H1 (cell line): ENCODE measurements around the gene TLL1. TPM values are rescaled to one million over a fixed set of nuclear protein-coding genes. Genes with fewer than 3 reads are reported as not detected.

Experiments
- CTCF ChIA-PET: fragments of 300-600 bp; sonication (Branson Sonifier 250); formaldehyde crosslinking; loops from one replicate; lab custom pipeline; 2021; ENCODE audit not compliant: partially characterized antibody; lab: Charles Lee
- POLR2A ChIA-PET: fragments of 300-600 bp; sonication (Branson Sonifier 250); formaldehyde crosslinking; loops from one replicate; lab custom pipeline; 2021; ENCODE audit warnings: inconsistent platforms; ENCODE audit not compliant: partially characterized antibody; lab: Charles Lee
- DNase-seq, 2 experiments: peaks; one replicate each; pipeline versions ENCODE4 v3.0.0 to v3.0.0-alpha.2; 2010 to 2022; ENCODE audit warnings: low spot score in 2 of 2, low read depth in 1 of 2, mixed read lengths in 1 of 2
- FAIRE-seq: peaks from 2 replicates; lab custom pipeline; 2011; peaks lifted over from hg19 to GRCh38; lab: Jason Lieb, UNC
- H2AFZ ChIP-seq: 2 replicates; pipeline ENCODE4 v1.8.1; 2012; ENCODE audit warnings: low read length, inconsistent platforms
- H2AK5ac ChIP-seq: 2 replicates; pipeline ENCODE4 v1.6.1; 2013; ENCODE audit warnings: low read depth, low read length
- H2BK120ac ChIP-seq: replicated peaks from 2 replicates; pipeline ENCODE3; 2013; ENCODE audit warnings: low read depth, low read length, inconsistent platforms
- H2BK12ac ChIP-seq: 2 replicates; pipeline ENCODE4 v1.6.1; 2013; ENCODE audit warnings: low read depth, low read length
- H2BK15ac ChIP-seq: 2 replicates; pipeline ENCODE4 v1.6.1; 2013; ENCODE audit warnings: low read length
- H2BK20ac ChIP-seq: 2 replicates; pipeline ENCODE4 v1.6.1; 2013; ENCODE audit warnings: low read length
- H2BK5ac ChIP-seq: 2 replicates; pipeline ENCODE4 v1.6.1; 2013; ENCODE audit warnings: low read depth, low read length
- H3K14ac ChIP-seq: 2 replicates; pipeline ENCODE4 v1.6.1; 2013; ENCODE audit warnings: inconsistent platforms; ENCODE audit not compliant: insufficient read length
- H3K18ac ChIP-seq: 2 replicates; pipeline ENCODE4 v1.6.1; 2013; ENCODE audit warnings: low read length; ENCODE audit errors: extremely low read depth
- H3K23ac ChIP-seq: 2 replicates; pipeline ENCODE4 v1.6.1; 2013; ENCODE audit warnings: inconsistent platforms; ENCODE audit not compliant: insufficient read length
- H3K23me2 ChIP-seq: 2 replicates; pipeline ENCODE4 v1.6.1; 2013; ENCODE audit warnings: low read depth, low read length
- H3K27ac ChIP-seq: 2 replicates; pipeline ENCODE4 v1.6.1; 2011; ENCODE audit warnings: low read depth, low read length, inconsistent platforms
- H3K27me3 ChIP-seq, 4 experiments: replicated peaks in 1 of 4; 1 replicate in 1 of 4; 2 replicates in 3 of 4; pipeline versions ENCODE4 v1.6.1 to v1.8.1; 2011 to 2013; ENCODE audit warnings: low read length in 3 of 4, mild to moderate bottlenecking in 3 of 4, inconsistent platforms in 2 of 4, mixed read lengths in 2 of 4, moderate library complexity in 1 of 4; ENCODE audit not compliant: control insufficient read depth in 3 of 4, insufficient read depth in 3 of 4; ENCODE audit errors: extremely low read depth in 1 of 4
- H3K36me3 ChIP-seq, 4 experiments: 2 replicates each; pipeline versions ENCODE4 v1.6.1 to v1.8.1; 2011 to 2013; ENCODE audit warnings: mild to moderate bottlenecking in 4 of 4, low read length in 3 of 4, moderate library complexity in 2 of 4, control low read depth in 1 of 4, inconsistent platforms in 1 of 4; ENCODE audit not compliant: insufficient read depth in 4 of 4, control insufficient read depth in 2 of 4
- H3K4ac ChIP-seq: replicated peaks from 2 replicates; pipeline ENCODE3; 2013; ENCODE audit warnings: low read length, low read depth, mixed read lengths, inconsistent platforms; ENCODE audit not compliant: insufficient read length
- H3K4me1 ChIP-seq, 4 experiments: replicated peaks in 1 of 4; 1 replicate in 1 of 4; 2 replicates in 3 of 4; pipeline versions ENCODE4 v1.6.1 to v1.8.1; 2011 to 2013; ENCODE audit warnings: low read length in 3 of 4, inconsistent platforms in 2 of 4, mixed read lengths in 1 of 4; ENCODE audit not compliant: insufficient read depth in 4 of 4, control insufficient read depth in 3 of 4
- H3K4me2 ChIP-seq, 2 experiments: 2 replicates each; pipeline versions ENCODE4 v1.6.1 to v1.8.1; 2011 to 2013; ENCODE audit warnings: low read depth in 2 of 2, low read length in 2 of 2, control low read depth in 1 of 2, inconsistent platforms in 1 of 2, mild to moderate bottlenecking in 1 of 2; ENCODE audit not compliant: insufficient read depth in 1 of 2
- H3K4me3 ChIP-seq, 4 experiments: fragments of 200-600, 300-600 bp in 1 of 4; sonication (generic), shearing (Covaris generic), sonication (Bioruptor Twin) in 1 of 4; 2 replicates each; pipeline versions ENCODE4 v1.5.1 to v1.8.1; 2011 to 2016; ENCODE audit warnings: low read length in 4 of 4, low read depth in 3 of 4, control low read depth in 2 of 4, inconsistent platforms in 2 of 4, mild to moderate bottlenecking in 2 of 4, mixed read lengths in 1 of 4, moderate library complexity in 1 of 4; ENCODE audit not compliant: insufficient read depth in 2 of 4; ENCODE audit errors: extremely low read depth in 1 of 4
- H3K56ac ChIP-seq: replicated peaks from 2 replicates; pipeline ENCODE3; 2013; ENCODE audit warnings: low read depth, mild to moderate bottlenecking, mixed read lengths, low read length, inconsistent platforms; ENCODE audit not compliant: insufficient read length
- H3K79me1 ChIP-seq: 2 replicates; pipeline ENCODE4 v1.6.1; 2013; ENCODE audit warnings: low read depth, low read length, control low read depth
- H3K79me2 ChIP-seq, 2 experiments: 2 replicates each; pipeline versions ENCODE4 v1.6.1 to v1.8.1; 2012 to 2013; ENCODE audit warnings: low read length in 2 of 2, mild to moderate bottlenecking in 2 of 2, inconsistent platforms in 1 of 2; ENCODE audit not compliant: insufficient read depth in 2 of 2, control insufficient read depth in 1 of 2
- H3K9ac ChIP-seq, 4 experiments: replicated peaks in 1 of 4; 1 replicate in 1 of 4; 2 replicates in 3 of 4; pipeline versions ENCODE4 v1.6.1 to v1.8.1; 2011 to 2013; ENCODE audit warnings: low read depth in 3 of 4, low read length in 3 of 4, control low read depth in 2 of 4, mild to moderate bottlenecking in 2 of 4, moderate library complexity in 2 of 4, inconsistent platforms in 1 of 4; ENCODE audit errors: extremely low read depth in 1 of 4
- H3K9me3 ChIP-seq, 2 experiments: 2 replicates each; pipeline versions ENCODE4 v1.6.1 to v1.8.1; 2012 to 2013; ENCODE audit warnings: mild to moderate bottlenecking in 2 of 2, moderate library complexity in 2 of 2, control low read depth in 1 of 2, inconsistent platforms in 1 of 2, low read depth in 1 of 2, low read length in 1 of 2, mixed read lengths in 1 of 2; ENCODE audit not compliant: insufficient read depth in 2 of 2
- H4K20me1 ChIP-seq, 2 experiments: replicated peaks in 1 of 2; 2 replicates each; pipeline versions ENCODE3 to v1.8.1; 2011 to 2013; ENCODE audit warnings: inconsistent platforms in 2 of 2, low read length in 2 of 2, mild to moderate bottlenecking in 1 of 2; ENCODE audit not compliant: insufficient read depth in 2 of 2, control insufficient read depth in 1 of 2
- H4K5ac ChIP-seq: 2 replicates; pipeline ENCODE4 v1.6.1; 2013; ENCODE audit warnings: low read length, low read depth, mixed read lengths, inconsistent platforms; ENCODE audit not compliant: insufficient read length
- H4K8ac ChIP-seq: 2 replicates; pipeline ENCODE4 v1.8.0; 2013; ENCODE audit warnings: mild to moderate bottlenecking, moderate library complexity, low read length, inconsistent platforms; ENCODE audit not compliant: insufficient read depth; ENCODE audit errors: extremely low read depth
- H4K91ac ChIP-seq: replicated peaks from 2 replicates; pipeline ENCODE3; 2013; ENCODE audit warnings: low read length, mixed read lengths, inconsistent platforms; ENCODE audit not compliant: insufficient read length
- ASH2L ChIP-seq: fragments of 200-600, 300-600 bp; sonication (generic); IDR thresholded peaks from one replicate; pipeline ENCODE4 v1.7.1; 2017; ENCODE audit warnings: low read length
- BRCA1 ChIP-seq: IDR thresholded peaks from 2 replicates; pipeline ENCODE4 v1.6.1; 2012; ENCODE audit warnings: low read depth, low read length, improper control_type of control experiment
- CBX5 ChIP-seq: fragments of 300-800, 300-1000 bp; sonication (generic); IDR thresholded peaks from 2 replicates; pipeline ENCODE4 v1.7.1; 2016; ENCODE audit warnings: antibody characterized with exemption, low read length, low read depth
- CHD2 ChIP-seq: IDR thresholded peaks from 2 replicates; pipeline ENCODE4 v1.6.1; 2012; ENCODE audit warnings: low read length, improper control_type of control experiment
- CREB1 ChIP-seq: IDR thresholded peaks from 2 replicates; pipeline ENCODE4 v1.6.1; 2012; ENCODE audit warnings: inconsistent platforms
- EGR1 ChIP-seq: IDR thresholded peaks from 2 replicates; pipeline ENCODE4 v1.6.1; 2011; ENCODE audit warnings: low read depth, low read length, borderline replicate concordance
- EP300 ChIP-seq, 2 experiments: IDR thresholded peaks; 1 replicate in 1 of 2; 2 replicates in 1 of 2; pipeline ENCODE4 v1.6.1; 2011 to 2012; ENCODE audit warnings: low read depth in 2 of 2, low read length in 2 of 2, mild to moderate bottlenecking in 2 of 2, borderline replicate concordance in 1 of 2, inconsistent platforms in 1 of 2, moderate library complexity in 1 of 2
- GTF2F1 ChIP-seq: IDR thresholded peaks from 2 replicates; pipeline ENCODE4 v1.6.1; 2012; ENCODE audit warnings: low read depth, low read length, improper control_type of control experiment, borderline replicate concordance
- JUND ChIP-seq: IDR thresholded peaks from 2 replicates; pipeline ENCODE4 v1.6.1; 2011; ENCODE audit warnings: mild to moderate bottlenecking, improper control_type of control experiment, low read length
- POLR2A ChIP-seq, 2 experiments: IDR thresholded peaks; 1 replicate in 1 of 2; 2 replicates in 1 of 2; pipeline ENCODE4 v1.6.1; 2011; ENCODE audit warnings: low read depth in 2 of 2, low read length in 2 of 2, mild to moderate bottlenecking in 2 of 2; ENCODE audit errors: control extremely low read depth in 1 of 2
- RBBP5 ChIP-seq: IDR thresholded peaks from 2 replicates; pipeline ENCODE4 v1.7.1; 2012; ENCODE audit warnings: low read depth, mild to moderate bottlenecking, inconsistent platforms, low read length, moderate library complexity, borderline replicate concordance
- SIN3A ChIP-seq, 2 experiments: IDR thresholded peaks in 1 of 2; conservative IDR thresholded peaks in 1 of 2; 2 replicates each; pipeline ENCODE4 v1.6.1; 2011 to 2012; ENCODE audit warnings: low read length in 2 of 2, improper control_type of control experiment in 1 of 2, low read depth in 1 of 2, mild to moderate bottlenecking in 1 of 2
- SP1 ChIP-seq: IDR thresholded peaks from 2 replicates; pipeline ENCODE4 v1.6.1; 2011; ENCODE audit warnings: low read depth, low read length
- SRF ChIP-seq: IDR thresholded peaks from 2 replicates; pipeline ENCODE4 v1.6.1; 2011; ENCODE audit warnings: mild to moderate bottlenecking, low read depth, low read length, moderate library complexity
- TEAD4 ChIP-seq: IDR thresholded peaks from 2 replicates; pipeline ENCODE4 v1.6.1; 2012; ENCODE audit warnings: low read depth, low read length, inconsistent platforms, mixed read lengths
- YY1 ChIP-seq: IDR thresholded peaks from 2 replicates; pipeline ENCODE4 v1.6.1; 2011; ENCODE audit warnings: low read depth, mild to moderate bottlenecking, low read length
- ZNF274 ChIP-seq: IDR thresholded peaks from 2 replicates; pipeline ENCODE4 v1.7.0; 2012; ENCODE audit warnings: low read length, borderline replicate concordance; ENCODE audit errors: extremely low read depth
- WGBS, 2 experiments: shearing (Covaris generic) in 1 of 2; methylation state at CpG; one replicate each; pipeline versions ENCODE4 v1.1.6 to v1.1.7; 2013 to 2015; ENCODE audit warnings: low lambda C conversion rate in 2 of 2, mixed read lengths in 2 of 2, inconsistent platforms in 1 of 2, low coverage in 1 of 2, missing lambda C conversion rate in 1 of 2; ENCODE audit not compliant: insufficient replicate concordance in 2 of 2, insufficient coverage in 1 of 2, insufficient read length in 1 of 2; ENCODE audit errors: extremely low coverage in 1 of 2, missing lambda C conversion rate in 1 of 2; 5-methylcytosine and 5-hydroxymethylcytosine counted together
- polyA plus RNA-seq, 7 experiments: library from polyadenylated mRNA; depleted of rRNA in 3 of 7; stranded (reverse) in 5 of 7; unstranded in 2 of 7; fragments of >200 nt in 5 of 7; fragments of 200-250 nt in 2 of 7; gene quantifications; 1 replicate in 5 of 7; 2 replicates in 1 of 7; 4 replicates in 1 of 7; pipeline versions ENCODE4 v1.2.1 to v1.2.3, GENCODE V29; 2011 to 2013; ENCODE audit warnings: missing spikeins in 2 of 7, mixed read lengths in 2 of 7
- total RNA-seq: library from RNA; stranded (reverse); fragmentation: NEBNext Ultra II Directional; extraction: Animal tissue kit (Norgen Biotek cat#: 25700); gene quantifications from 2 replicates; pipeline ENCODE4 v1.2.1, GENCODE V29; 2021

TLL1 gene
- total and polyA plus RNA-seq, 2 of the 8 experiments (the other 6 are each of a cell fraction or from before 2014, with no cell fraction given): 0.18 to 1.1 TPM

GRCh38 chr4:166077782-166078181 is 204.7 kb downstream of the TLL1 start:
- no peak overlapping the region for H2BK15ac ChIP-seq
- POLR2A ChIA-PET: no interaction called here
- no peak for TF ChIP-seq SP1
- no peak for TF ChIP-seq CBX5
- TF ChIP-seq ZNF274: no peak
- TF ChIP-seq CHD2: no peak
- no peak for TF ChIP-seq JUND
- TF ChIP-seq EP300 (IDR thresholded peaks at IDR 0.05; ENCODE audit: borderline replicate concordance in 1 of 2, low read depth in 2 of 2, low read length in 2 of 2): no peak
- TF ChIP-seq EGR1: no peak
- no peak for TF ChIP-seq CREB1
- TF ChIP-seq RBBP5: no peak
- TF ChIP-seq TEAD4: no peak
- TF ChIP-seq SRF: no peak
- no peak for TF ChIP-seq GTF2F1
- no peak for TF ChIP-seq SIN3A (conservative IDR thresholded peaks at IDR 0.05 in 1 of 2, IDR thresholded peaks at IDR 0.05 in 1 of 2; ENCODE audit: low read depth in 1 of 2, low read length in 2 of 2)
- TF ChIP-seq BRCA1: no peak
- TF ChIP-seq ASH2L: no peak
- TF ChIP-seq YY1: no peak
- no peak for TF ChIP-seq POLR2A (IDR thresholded peaks at IDR 0.05; ENCODE audit: control extremely low read depth in 1 of 2, low read depth in 2 of 2, low read length in 2 of 2)

More at GRCh38 chr4:166077782-166078181, 204.7 kb downstream of the TLL1 start:
- Histone ChIP-seq H2BK20ac (no peak overlapping the region), H3K56ac (no peak overlapping the region), H3K27me3 (no peaks in the 10 kb centered on the region), H3K9me3 (no peaks in the 10 kb centered on the region), H3K23me2 (no peaks in the 10 kb centered on the region), H3K9ac (no peak overlapping the region), H3K79me2 (no peaks in the 10 kb centered on the region), H3K4me3 (no peak overlapping the region), H4K20me1 (no peaks in the 10 kb centered on the region), H3K79me1 (no peaks in the 10 kb centered on the region), H3K23ac (no peak overlapping the region), H3K27ac (no peak overlapping the region), H2AFZ (no peak overlapping the region), H2BK120ac (no peak overlapping the region), H4K91ac (no peak overlapping the region), H2BK12ac (no peak overlapping the region), H3K4me2 (no peak overlapping the region), H2AK5ac (no peak overlapping the region), H4K8ac (no peak overlapping the region), H3K36me3 (no peaks in the 10 kb centered on the region), H3K4me1 (no peaks in the 10 kb centered on the region), H3K14ac (no peak overlapping the region), H3K18ac (no peak overlapping the region), H3K4ac (no peak overlapping the region), H4K5ac (no peak overlapping the region), H2BK5ac (no peak overlapping the region)
- no peak for FAIRE-seq
- no peak for DNase-seq
- CTCF ChIA-PET: interaction anchor here (2.0 kb wide), 1 partner anchor 14 kb away, joined by 7 read pairs; no protein-coding TSS in a partner anchor
- WGBS, 2 experiments: 100% methylated on average over 4 of the region's 4 CpGs; no CpG with 5 or more reads in 1 of the 2 experiments
